WTC11 (cell line): ENCODE data around the gene C11orf21. TPM values are rescaled to one million over a fixed set of nuclear protein-coding genes. Genes with fewer than 3 reads are reported as not detected.

Experiments used
- ATAC-seq: fragments of 200-7000 bp; cut with Tn5 transposase; 2 replicates; pipeline ENCODE4 v1.10.0; 2021; ENCODE audit warnings: mild to moderate bottlenecking, moderate library complexity
- CTCF ChIA-PET: fragments of 300-600 bp; sonication (Branson Sonifier 250); formaldehyde crosslinking; loops from one replicate; lab custom pipeline; 2021; ENCODE audit warnings: antibody characterized with exemption; lab: Charles Lee
- POLR2A ChIA-PET: fragments of 350-600 bp; sonication (Branson Sonifier 250); formaldehyde crosslinking; loops from one replicate; lab custom pipeline; 2021; ENCODE audit warnings: antibody characterized with exemption; lab: Charles Lee
- DNase-seq: peaks from one replicate; pipeline ENCODE4 v3.0.0; 2021; ENCODE audit warnings: low spot score
- H3K27ac Mint-ChIP-seq: 2 replicates; pipeline ENCODE4 v1.8.0; 2021; ENCODE audit warnings: mixed read lengths
- H3K27me3 Mint-ChIP-seq: 2 replicates; pipeline ENCODE4 v1.8.0; 2021; ENCODE audit warnings: low read depth, mild to moderate bottlenecking, moderate library complexity, mixed read lengths
- H3K36me3 Mint-ChIP-seq: 2 replicates; pipeline ENCODE4 v1.8.0; 2021; ENCODE audit warnings: mixed read lengths
- H3K4me1 Mint-ChIP-seq: 2 replicates; pipeline ENCODE4 v1.8.0; 2022; ENCODE audit warnings: mixed read lengths
- H3K4me3 Mint-ChIP-seq: 2 replicates; pipeline ENCODE4 v1.8.0; 2021; ENCODE audit warnings: mild to moderate bottlenecking, moderate library complexity, mixed read lengths
- H3K9me3 Mint-ChIP-seq: 2 replicates; pipeline ENCODE4 v1.8.0; 2021; ENCODE audit warnings: mixed read lengths
- FOXJ3 ChIP-seq: sonication (generic); formaldehyde crosslinking; IDR thresholded peaks from 2 replicates; pipeline ENCODE4 v1.9.0; 2021; ENCODE audit warnings: missing genetic modification reagents, mild to moderate bottlenecking, borderline replicate concordance
- IRF2 ChIP-seq: sonication (generic); formaldehyde crosslinking; IDR thresholded peaks from 2 replicates; pipeline ENCODE4 v1.8.0; 2022; ENCODE audit warnings: low read depth, missing genetic modification reagents, borderline replicate concordance
- NR1H2 ChIP-seq: sonication (generic); formaldehyde crosslinking; IDR thresholded peaks from 2 replicates; pipeline ENCODE4 v1.9.0; 2021; ENCODE audit warnings: mild to moderate bottlenecking, moderate library complexity, missing genetic modification reagents
- RORB ChIP-seq: fragments of 250-450 bp; sonication (Bioruptor Pico); IDR thresholded peaks from 2 replicates; pipeline ENCODE4 v1.9.0; 2021; ENCODE audit warnings: mild to moderate bottlenecking
- TCF7 ChIP-seq: sonication (generic); formaldehyde crosslinking; IDR thresholded peaks from 2 replicates; pipeline ENCODE4 v1.8.0; 2022; ENCODE audit warnings: mild to moderate bottlenecking, low read depth, missing genetic modification reagents, moderate library complexity
- ZNF121 ChIP-seq: sonication (generic); formaldehyde crosslinking; IDR thresholded peaks from 2 replicates; pipeline ENCODE4 v1.8.0; 2023; ENCODE audit warnings: missing genetic modification reagents
- total RNA-seq: library from RNA; stranded (reverse); gene quantifications from 3 replicates; pipeline ENCODE4 v1.2.3, GENCODE V29; 2021
- TF ChIP-seq, protein P1 (sequence below): sonication (generic); formaldehyde crosslinking; IDR thresholded peaks from 2 replicates; pipeline ENCODE4 v1.8.1; 2023; ENCODE audit warnings: mild to moderate bottlenecking, missing genetic modification reagents, moderate library complexity
- TF ChIP-seq, protein P2 (sequence below): sonication (generic); formaldehyde crosslinking; conservative IDR thresholded peaks from 2 replicates; pipeline ENCODE4 v1.8.1; 2022; ENCODE audit warnings: mild to moderate bottlenecking, missing genetic modification reagents
- TF ChIP-seq, protein P3 (sequence below): fragments of 250-450 bp; sonication (Bioruptor Pico); IDR thresholded peaks from 2 replicates; pipeline ENCODE4 v1.9.0; 2021; ENCODE audit warnings: moderate library complexity, mild to moderate bottlenecking, inconsistent platforms, borderline replicate concordance
- TF ChIP-seq, protein P4 (sequence below): sonication (generic); formaldehyde crosslinking; IDR thresholded peaks from 2 replicates; pipeline ENCODE4 v1.8.1; 2023; ENCODE audit warnings: mild to moderate bottlenecking, moderate library complexity, missing genetic modification reagents
- TF ChIP-seq, protein P5 (sequence below): sonication (generic); formaldehyde crosslinking; IDR thresholded peaks from 2 replicates; pipeline ENCODE4 v1.8.0; 2022; ENCODE audit warnings: mild to moderate bottlenecking, missing genetic modification reagents
- TF ChIP-seq, protein P6 (sequence below): sonication (generic); formaldehyde crosslinking; IDR thresholded peaks from 2 replicates; pipeline ENCODE4 v1.8.1; 2023; ENCODE audit warnings: mild to moderate bottlenecking, missing genetic modification reagents, moderate library complexity
- TF ChIP-seq, protein P7 (sequence below): sonication (generic); formaldehyde crosslinking; IDR thresholded peaks from 2 replicates; pipeline ENCODE4 v1.8.0; 2022; ENCODE audit warnings: mild to moderate bottlenecking, missing genetic modification reagents

The C11orf21 gene
- total RNA-seq, 1 experiment from 2014 or later = 0.24 TPM

DNA sequence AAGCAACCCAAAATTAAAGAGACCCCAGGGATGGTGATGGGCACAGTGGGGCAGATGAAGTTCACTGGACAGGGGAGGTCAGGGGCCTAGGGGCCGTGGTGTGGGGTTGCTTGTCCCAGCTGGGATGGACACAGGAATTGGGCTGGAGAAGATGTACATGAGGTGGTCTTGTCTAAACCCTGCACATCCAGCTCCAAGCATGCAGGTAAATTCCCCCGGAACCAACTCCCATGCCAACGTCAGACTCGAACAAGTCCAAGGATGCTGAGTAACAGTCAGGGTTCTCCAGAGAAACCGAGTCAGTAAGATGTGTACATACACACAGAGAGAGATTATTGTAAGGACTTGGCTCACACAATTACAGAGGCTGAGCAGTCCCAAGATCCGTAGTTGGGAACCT is 29.0 kb upstream of the C11orf21 start:
- TF ChIP-seq RORB (CRISPR knock-in tag) (no peak), TCF7 (no peak)
- TF ChIP-seq, protein P1, sequence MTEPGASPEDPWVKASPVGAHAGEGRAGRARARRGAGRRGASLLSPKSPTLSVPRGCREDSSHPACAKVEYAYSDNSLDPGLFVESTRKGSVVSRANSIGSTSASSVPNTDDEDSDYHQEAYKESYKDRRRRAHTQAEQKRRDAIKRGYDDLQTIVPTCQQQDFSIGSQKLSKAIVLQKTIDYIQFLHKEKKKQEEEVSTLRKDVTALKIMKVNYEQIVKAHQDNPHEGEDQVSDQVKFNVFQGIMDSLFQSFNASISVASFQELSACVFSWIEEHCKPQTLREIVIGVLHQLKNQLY = no peak
- TF ChIP-seq, protein P2, sequence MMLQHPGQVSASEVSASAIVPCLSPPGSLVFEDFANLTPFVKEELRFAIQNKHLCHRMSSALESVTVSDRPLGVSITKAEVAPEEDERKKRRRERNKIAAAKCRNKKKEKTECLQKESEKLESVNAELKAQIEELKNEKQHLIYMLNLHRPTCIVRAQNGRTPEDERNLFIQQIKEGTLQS = no peak
- TF ChIP-seq, protein P3, sequence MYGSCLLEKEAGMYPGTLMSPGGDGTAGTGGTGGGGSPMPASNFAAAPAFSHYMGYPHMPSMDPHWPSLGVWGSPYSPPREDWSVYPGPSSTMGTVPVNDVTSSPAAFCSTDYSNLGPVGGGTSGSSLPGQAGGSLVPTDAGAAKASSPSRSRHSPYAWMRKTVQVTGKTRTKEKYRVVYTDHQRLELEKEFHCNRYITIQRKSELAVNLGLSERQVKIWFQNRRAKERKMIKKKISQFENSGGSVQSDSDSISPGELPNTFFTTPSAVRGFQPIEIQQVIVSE (CRISPR knock-in tag) = no peak
- TF ChIP-seq, protein P4, sequence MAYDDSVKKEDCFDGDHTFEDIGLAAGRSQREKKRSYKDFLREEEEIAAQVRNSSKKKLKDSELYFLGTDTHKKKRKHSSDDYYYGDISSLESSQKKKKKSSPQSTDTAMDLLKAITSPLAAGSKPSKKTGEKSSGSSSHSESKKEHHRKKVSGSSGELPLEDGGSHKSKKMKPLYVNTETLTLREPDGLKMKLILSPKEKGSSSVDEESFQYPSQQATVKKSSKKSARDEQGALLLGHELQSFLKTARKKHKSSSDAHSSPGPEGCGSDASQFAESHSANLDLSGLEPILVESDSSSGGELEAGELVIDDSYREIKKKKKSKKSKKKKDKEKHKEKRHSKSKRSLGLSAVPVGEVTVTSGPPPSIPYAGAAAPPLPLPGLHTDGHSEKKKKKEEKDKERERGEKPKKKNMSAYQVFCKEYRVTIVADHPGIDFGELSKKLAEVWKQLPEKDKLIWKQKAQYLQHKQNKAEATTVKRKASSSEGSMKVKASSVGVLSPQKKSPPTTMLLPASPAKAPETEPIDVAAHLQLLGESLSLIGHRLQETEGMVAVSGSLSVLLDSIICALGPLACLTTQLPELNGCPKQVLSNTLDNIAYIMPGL (CRISPR knock-in tag) = no peak
- TF ChIP-seq, protein P5, sequence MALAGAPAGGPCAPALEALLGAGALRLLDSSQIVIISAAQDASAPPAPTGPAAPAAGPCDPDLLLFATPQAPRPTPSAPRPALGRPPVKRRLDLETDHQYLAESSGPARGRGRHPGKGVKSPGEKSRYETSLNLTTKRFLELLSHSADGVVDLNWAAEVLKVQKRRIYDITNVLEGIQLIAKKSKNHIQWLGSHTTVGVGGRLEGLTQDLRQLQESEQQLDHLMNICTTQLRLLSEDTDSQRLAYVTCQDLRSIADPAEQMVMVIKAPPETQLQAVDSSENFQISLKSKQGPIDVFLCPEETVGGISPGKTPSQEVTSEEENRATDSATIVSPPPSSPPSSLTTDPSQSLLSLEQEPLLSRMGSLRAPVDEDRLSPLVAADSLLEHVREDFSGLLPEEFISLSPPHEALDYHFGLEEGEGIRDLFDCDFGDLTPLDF (CRISPR knock-in tag) = no peak
- H3K27ac Mint-ChIP-seq = no peak overlapping the region
- peaks cover 27% of the 10 kb centered on the region for H3K9me3 Mint-ChIP-seq
- H3K36me3 Mint-ChIP-seq = peaks cover 23% of the 10 kb centered on the region
- ChIA-PET CTCF (interaction anchor here (1.0 kb wide), 1 partner anchor 26 kb away, joined by 3 read pairs; no protein-coding TSS in a partner anchor), POLR2A (no interaction called here)
- no peak for ATAC-seq
- H3K4me1 Mint-ChIP-seq = no peaks in the 10 kb centered on the region
- H3K27me3 Mint-ChIP-seq = peaks cover 26% of the 10 kb centered on the region
- no peak overlapping the region for H3K4me3 Mint-ChIP-seq
- DNase-seq = no peak

DNA sequence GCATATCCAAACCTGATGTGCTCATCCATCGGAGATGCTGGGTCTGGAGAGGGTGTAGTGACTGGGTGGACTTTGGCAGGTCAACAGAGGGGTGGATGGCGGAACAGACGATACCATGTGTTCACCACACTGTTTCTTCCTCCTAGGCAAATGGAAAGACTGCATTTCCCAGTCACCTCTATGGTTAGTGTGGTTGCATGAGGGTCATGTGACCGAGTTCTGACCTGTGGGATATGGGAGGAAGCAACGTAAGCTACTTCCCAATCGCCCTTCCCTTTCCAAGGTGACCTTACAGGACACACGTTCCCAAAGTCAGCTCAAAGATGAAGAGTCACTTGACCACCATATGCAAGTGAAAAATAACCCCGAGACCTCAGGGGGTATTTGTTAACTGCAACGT is 27.8 kb upstream of the C11orf21 start:
- ATAC-seq = no peak
- H3K36me3 Mint-ChIP-seq = peaks cover 20% of the 10 kb centered on the region

DNA sequence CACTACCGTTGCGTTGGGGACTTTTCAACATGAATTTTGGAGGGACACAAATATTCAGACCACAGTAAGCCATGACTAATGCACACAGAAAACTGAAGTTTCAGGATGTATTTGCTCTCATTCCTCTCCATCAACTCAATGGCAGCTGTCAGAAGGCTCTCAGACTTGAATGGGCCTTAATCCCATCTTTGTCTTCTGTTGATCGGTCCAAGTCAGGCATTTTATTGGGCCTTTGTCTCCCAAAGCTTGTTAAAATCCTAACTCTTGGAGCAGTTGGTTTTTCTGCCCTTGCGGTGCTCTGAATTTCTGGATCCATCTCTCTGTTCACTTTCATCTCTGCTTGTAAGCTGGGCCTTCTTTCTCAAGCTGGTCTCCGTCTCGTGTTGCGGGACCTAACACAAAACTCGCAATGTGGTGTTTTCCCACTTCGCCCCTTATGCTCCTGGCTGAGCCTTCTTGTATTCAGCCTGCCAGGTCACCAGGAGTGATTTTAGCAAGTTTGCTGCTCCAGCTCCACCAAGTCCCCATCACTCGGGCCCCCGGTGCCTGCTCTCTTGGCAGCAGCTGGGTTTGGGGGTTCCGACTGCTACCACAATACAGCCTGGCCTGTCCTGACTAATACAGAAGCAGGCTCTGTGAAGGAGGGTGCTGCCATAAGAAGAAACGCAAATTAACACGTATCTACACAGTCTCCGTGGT is 27.1 kb upstream of the C11orf21 start:
- H3K4me3 Mint-ChIP-seq = no peak overlapping the region
- no peak overlapping the region for H3K27ac Mint-ChIP-seq
- CTCF ChIA-PET = interaction anchor here (1.6 kb wide), 1 partner anchor 92 kb away, joined by 4 read pairs; no protein-coding TSS in a partner anchor
- POLR2A ChIA-PET = no interaction called here
- ATAC-seq (no peak), DNase-seq (no peak)
- no peaks in the 10 kb centered on the region for H3K4me1 Mint-ChIP-seq
- peaks cover 22% of the 10 kb centered on the region for H3K9me3 Mint-ChIP-seq
- TF ChIP-seq, protein P4 (CRISPR knock-in tag) = no peak
- TF ChIP-seq IRF2 = no peak
- no peak for TF ChIP-seq ZNF121 (CRISPR knock-in tag)
- no peak for TF ChIP-seq NR1H2 (CRISPR knock-in tag)
- H3K27me3 Mint-ChIP-seq = peaks cover 32% of the 10 kb centered on the region
- peaks cover 20% of the 10 kb centered on the region for H3K36me3 Mint-ChIP-seq

More for the DNA sequence above, 27.8 kb upstream of the C11orf21 start:
- Mint-ChIP-seq H3K4me3 (no peak overlapping the region), H3K9me3 (peaks cover 22% of the 10 kb centered on the region), H3K27ac (no peak overlapping the region), H3K27me3 (peaks cover 31% of the 10 kb centered on the region), H3K4me1 (no peaks in the 10 kb centered on the region)
- ChIA-PET POLR2A (no interaction called here), CTCF (interaction anchor here (1.6 kb wide), 1 partner anchor 91 kb away, joined by 4 read pairs; no protein-coding TSS in a partner anchor)
- no peak for DNase-seq
- TF ChIP-seq, protein P6, sequence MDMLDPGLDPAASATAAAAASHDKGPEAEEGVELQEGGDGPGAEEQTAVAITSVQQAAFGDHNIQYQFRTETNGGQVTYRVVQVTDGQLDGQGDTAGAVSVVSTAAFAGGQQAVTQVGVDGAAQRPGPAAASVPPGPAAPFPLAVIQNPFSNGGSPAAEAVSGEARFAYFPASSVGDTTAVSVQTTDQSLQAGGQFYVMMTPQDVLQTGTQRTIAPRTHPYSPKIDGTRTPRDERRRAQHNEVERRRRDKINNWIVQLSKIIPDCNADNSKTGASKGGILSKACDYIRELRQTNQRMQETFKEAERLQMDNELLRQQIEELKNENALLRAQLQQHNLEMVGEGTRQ (CRISPR knock-in tag) = peak; percentile 59
- TF ChIP-seq FOXJ3 (CRISPR knock-in tag) = no peak
- TF ChIP-seq, protein P7, sequence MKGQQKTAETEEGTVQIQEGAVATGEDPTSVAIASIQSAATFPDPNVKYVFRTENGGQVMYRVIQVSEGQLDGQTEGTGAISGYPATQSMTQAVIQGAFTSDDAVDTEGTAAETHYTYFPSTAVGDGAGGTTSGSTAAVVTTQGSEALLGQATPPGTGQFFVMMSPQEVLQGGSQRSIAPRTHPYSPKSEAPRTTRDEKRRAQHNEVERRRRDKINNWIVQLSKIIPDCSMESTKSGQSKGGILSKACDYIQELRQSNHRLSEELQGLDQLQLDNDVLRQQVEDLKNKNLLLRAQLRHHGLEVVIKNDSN = peak; percentile 38; the same call in 1 of the 2 replicates
